Ishikawa (cell line): ENCODE results near the gene PIM2.

Source experiments
- CEBPB ChIP-seq: IDR thresholded peaks from 2 replicates; pipeline ENCODE4 v1.6.1; 2012
- CREB1 ChIP-seq: IDR thresholded peaks from 2 replicates; pipeline ENCODE4 v1.6.1; 2012; ENCODE audit warnings: low read depth
- EGR1 ChIP-seq: IDR thresholded peaks from 2 replicates; pipeline ENCODE4 v1.6.1; 2012
- EP300 ChIP-seq: IDR thresholded peaks from 2 replicates; pipeline ENCODE4 v1.6.1; 2012; ENCODE audit warnings: borderline replicate concordance
- FOXM1 ChIP-seq: IDR thresholded peaks from 2 replicates; pipeline ENCODE4 v1.6.1; 2012; ENCODE audit warnings: low read depth, borderline replicate concordance
- NFIC ChIP-seq: IDR thresholded peaks from 2 replicates; pipeline ENCODE4 v1.6.1; 2012
- RAD21 ChIP-seq: IDR thresholded peaks from 2 replicates; pipeline ENCODE4 v1.6.1; 2012; ENCODE audit warnings: low read depth
- TAF1 ChIP-seq: IDR thresholded peaks from 2 replicates; pipeline ENCODE4 v1.6.1; 2012; ENCODE audit warnings: low read depth, mild to moderate bottlenecking
- TCF12 ChIP-seq: IDR thresholded peaks from 2 replicates; pipeline ENCODE4 v1.6.1; 2012; ENCODE audit warnings: low read depth
- TEAD4 ChIP-seq: IDR thresholded peaks from 2 replicates; pipeline ENCODE4 v1.6.1; 2012
- YY1 ChIP-seq: IDR thresholded peaks from 2 replicates; pipeline ENCODE4 v1.6.1; 2012; ENCODE audit warnings: low read depth
- ZBTB7A ChIP-seq: IDR thresholded peaks from 2 replicates; pipeline ENCODE4 v1.6.1; 2012; ENCODE audit warnings: low read depth
- TF ChIP-seq, protein P1 (sequence below): IDR thresholded peaks from 2 replicates; pipeline ENCODE4 v1.6.1; 2012
- TF ChIP-seq, protein P2 (sequence below): IDR thresholded peaks from 2 replicates; pipeline ENCODE4 v1.6.1; 2012; ENCODE audit warnings: low read depth, mild to moderate bottlenecking
- TF ChIP-seq, protein P3 (sequence below): IDR thresholded peaks from 2 replicates; pipeline ENCODE4 v1.6.1; 2012

The PIM2 gene

DNA sequence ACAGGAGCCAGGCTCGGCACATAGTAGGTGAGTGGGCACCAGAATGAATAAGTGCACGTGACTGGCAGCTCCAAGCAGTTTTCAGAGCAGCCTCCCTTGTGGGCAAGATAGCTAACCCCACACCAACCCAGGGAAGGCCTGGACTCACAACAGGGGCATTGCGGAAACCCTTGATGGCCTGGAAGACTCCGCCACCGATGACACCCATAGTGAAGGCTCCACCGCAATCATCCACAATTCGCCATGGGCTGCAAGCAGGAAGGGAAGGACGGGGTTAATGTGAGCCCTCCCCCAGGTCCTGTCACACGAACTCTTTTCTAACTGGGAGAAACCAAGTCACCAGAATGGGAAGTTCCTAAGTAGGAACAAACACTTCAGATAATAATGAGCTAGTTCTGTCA is 22.2 kb downstream of the PIM2 start:
- no peak for TF ChIP-seq TAF1
- TF ChIP-seq, protein P1, sequence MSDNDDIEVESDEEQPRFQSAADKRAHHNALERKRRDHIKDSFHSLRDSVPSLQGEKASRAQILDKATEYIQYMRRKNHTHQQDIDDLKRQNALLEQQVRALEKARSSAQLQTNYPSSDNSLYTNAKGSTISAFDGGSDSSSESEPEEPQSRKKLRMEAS, result no peak
- TF ChIP-seq, protein P2, sequence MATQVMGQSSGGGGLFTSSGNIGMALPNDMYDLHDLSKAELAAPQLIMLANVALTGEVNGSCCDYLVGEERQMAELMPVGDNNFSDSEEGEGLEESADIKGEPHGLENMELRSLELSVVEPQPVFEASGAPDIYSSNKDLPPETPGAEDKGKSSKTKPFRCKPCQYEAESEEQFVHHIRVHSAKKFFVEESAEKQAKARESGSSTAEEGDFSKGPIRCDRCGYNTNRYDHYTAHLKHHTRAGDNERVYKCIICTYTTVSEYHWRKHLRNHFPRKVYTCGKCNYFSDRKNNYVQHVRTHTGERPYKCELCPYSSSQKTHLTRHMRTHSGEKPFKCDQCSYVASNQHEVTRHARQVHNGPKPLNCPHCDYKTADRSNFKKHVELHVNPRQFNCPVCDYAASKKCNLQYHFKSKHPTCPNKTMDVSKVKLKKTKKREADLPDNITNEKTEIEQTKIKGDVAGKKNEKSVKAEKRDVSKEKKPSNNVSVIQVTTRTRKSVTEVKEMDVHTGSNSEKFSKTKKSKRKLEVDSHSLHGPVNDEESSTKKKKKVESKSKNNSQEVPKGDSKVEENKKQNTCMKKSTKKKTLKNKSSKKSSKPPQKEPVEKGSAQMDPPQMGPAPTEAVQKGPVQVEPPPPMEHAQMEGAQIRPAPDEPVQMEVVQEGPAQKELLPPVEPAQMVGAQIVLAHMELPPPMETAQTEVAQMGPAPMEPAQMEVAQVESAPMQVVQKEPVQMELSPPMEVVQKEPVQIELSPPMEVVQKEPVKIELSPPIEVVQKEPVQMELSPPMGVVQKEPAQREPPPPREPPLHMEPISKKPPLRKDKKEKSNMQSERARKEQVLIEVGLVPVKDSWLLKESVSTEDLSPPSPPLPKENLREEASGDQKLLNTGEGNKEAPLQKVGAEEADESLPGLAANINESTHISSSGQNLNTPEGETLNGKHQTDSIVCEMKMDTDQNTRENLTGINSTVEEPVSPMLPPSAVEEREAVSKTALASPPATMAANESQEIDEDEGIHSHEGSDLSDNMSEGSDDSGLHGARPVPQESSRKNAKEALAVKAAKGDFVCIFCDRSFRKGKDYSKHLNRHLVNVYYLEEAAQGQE, result no peak

DNA sequence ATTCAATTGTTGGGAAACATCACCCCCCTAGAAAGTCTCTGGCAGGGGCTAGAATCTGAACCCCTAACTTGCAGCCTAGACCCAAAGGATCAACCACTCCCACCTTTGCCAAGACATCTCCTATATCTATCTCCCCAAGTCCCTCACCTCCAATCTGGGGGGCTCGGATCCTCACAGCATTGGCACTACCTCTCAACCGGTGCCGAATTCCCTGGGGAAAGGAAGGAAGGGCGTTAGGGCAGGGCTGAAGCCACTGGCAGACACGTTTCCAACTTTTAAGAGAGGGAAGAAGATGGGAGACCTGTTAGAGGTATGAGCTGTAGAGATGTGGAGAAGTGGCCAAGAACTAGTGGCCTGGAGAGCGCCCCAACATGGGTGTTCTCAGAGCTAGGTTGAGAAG is 23.9 kb downstream of the PIM2 start:
- TF ChIP-seq CREB1, result no peak
- TF ChIP-seq TAF1, result no peak
- TF ChIP-seq YY1, result no peak
- no peak for TF ChIP-seq NFIC
- no peak for TF ChIP-seq FOXM1
- no peak for TF ChIP-seq EP300
- TF ChIP-seq EGR1, result no peak
- no peak for TF ChIP-seq RAD21
- TF ChIP-seq, protein P3, sequence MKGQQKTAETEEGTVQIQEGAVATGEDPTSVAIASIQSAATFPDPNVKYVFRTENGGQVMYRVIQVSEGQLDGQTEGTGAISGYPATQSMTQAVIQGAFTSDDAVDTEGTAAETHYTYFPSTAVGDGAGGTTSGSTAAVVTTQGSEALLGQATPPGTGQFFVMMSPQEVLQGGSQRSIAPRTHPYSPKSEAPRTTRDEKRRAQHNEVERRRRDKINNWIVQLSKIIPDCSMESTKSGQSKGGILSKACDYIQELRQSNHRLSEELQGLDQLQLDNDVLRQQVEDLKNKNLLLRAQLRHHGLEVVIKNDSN, result no peak
- TF ChIP-seq ZBTB7A, result no peak
- no peak for TF ChIP-seq TCF12

DNA sequence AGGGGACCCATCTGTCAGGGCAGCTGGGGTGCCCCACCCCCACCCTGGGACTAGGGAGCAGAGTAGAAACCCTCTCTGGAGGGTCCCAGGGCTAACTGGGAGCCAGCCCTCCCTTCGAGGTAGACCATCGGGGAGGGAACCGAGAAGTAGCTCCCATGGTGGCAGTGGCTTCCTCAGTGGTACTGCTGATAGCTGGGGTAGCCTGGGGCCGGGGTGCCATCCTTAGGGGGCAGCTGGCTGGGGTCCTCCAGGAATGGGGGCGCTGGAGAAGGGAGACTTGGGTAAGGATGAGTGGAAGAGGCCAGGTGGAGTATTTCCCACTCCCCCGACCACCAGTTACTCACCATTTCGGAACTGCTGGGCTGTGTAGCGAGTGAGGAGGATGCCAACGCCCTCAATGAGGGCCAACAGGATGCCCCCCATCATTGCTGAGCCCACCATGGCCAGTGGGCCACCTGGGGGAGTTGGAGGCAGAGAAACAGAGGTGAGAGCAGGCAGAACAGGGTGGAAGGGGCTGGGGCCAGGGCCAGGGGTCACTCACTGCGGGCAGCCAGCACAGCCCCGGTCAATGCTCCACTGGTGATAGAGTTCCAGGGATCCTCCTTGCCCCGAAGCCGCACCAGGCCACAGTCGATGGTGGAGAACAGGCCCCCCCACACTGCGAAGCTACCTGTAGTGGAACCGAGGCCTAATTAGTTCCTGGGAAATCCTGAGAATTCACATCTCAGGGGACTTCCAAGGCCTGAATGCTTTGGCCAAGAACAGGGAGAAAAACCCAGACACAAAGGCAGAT is 25.1 kb downstream of the PIM2 start:
- TF ChIP-seq FOXM1 (no peak), YY1 (no peak), EGR1 (no peak), CREB1 (no peak), TEAD4 (no peak), TAF1 (no peak), ZBTB7A (no peak), CEBPB (no peak), RAD21 (no peak), TCF12 (no peak), EP300 (no peak)
- TF ChIP-seq, protein P3, result no peak
- TF ChIP-seq, protein P1, result no peak

DNA sequence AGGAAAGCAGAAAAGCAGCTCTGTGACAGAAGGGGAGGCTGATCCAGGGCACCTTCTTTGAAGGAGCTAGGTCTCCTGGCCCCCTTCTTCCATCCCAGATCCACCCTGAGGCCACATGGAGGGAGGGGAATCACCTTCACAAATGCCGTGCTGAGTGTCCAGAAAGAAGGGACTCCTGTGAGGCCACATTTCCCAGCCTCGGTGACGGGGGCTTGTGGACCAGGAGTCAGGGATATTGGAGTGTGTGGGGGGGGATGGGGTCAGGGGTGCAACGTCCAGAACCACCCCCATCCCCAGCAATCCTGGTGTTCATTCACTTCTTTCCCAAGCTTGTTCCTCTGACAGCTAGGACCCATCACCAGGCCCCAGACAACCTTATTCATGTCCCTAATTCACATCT is 25.9 kb downstream of the PIM2 start:
- TF ChIP-seq RAD21 (no peak), CREB1 (no peak), TAF1 (no peak)
- TF ChIP-seq, protein P3, result no peak

DNA sequence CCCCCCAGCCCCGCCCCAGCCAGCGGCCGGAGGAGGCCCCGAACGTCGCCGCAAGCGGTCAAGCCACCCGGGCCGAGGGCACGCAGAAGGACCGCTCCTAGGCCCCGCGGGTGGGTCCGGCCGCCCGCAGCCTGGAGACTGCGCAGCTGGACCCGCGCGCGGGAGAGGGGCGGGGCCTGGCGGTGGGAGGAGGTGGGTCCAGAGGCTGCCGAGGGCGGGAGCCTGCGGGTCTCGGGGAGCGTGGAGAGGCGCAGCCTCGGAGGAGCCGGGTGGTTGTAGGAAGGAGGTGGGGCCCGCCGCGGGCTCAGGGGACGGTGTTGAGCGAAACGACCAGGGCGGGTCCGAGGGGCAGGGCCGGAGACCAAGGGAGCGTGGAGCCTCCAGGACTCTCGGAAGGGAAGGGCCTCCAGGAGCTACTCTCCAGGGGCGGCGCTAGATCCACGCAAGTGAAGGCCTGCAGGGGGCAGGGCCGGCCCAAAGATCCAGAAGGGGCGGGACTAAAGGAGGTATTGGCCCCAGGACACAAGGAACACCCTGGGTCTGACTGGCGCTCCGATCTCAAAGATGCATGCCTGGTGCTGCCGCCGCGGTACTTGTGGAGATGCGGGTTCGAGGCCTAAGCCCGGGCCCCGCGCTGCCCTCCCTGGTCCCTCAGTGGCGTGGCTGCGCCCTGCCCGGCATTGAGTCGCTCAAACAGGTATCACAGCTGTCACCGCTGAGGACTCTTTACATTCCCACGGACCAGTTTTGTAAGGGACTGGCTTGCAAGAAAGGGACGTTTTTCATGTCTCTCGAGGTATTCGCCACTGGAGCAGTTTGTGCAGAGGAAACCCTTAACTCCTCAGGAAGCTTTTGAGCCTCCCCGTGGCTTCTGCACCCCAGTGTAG is 27.2 kb downstream of the PIM2 start:
- TF ChIP-seq RAD21 (peak; percentile 37; the same call in 1 of the 2 replicates), TAF1 (no peak), TCF12 (no peak), ZBTB7A (no peak), YY1 (no peak), CEBPB (no peak), EGR1 (no peak), NFIC (no peak), EP300 (0 out of 2 replicates have a peak, but pooled peaks have one; percentile 23)
- TF ChIP-seq, protein P1, result peak; percentile 37; the same call in 1 of the 2 replicates

DNA sequence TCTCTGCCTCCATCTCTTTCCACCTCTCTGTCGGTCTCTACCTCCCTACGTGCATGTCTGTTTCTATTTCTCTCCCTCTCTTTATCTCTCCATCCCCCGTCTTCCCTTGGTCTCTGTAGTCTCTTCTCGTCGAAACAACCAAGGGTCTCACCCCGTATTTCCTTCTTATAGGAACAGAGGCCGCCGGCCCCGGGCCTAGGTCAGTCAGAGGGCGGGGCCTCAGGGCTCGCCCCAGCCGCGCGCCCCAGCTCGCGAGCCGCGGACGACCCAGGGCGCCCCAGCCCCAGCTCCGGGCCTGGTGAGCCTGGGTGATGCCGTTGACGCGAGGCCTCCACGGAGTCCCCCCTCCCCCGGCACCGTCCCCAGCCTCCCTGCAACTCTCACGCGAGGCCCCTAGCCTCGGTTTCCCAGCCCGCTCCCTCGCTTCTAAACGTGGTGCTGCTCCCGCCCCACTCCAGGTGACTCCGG is 27.9 kb downstream of the PIM2 start:
- TF ChIP-seq TCF12 (no peak), RAD21 (no peak), TAF1 (no peak), ZBTB7A (no peak), CEBPB (no peak), CREB1 (no peak), FOXM1 (no peak), EGR1 (no peak), EP300 (no peak), TEAD4 (no peak), YY1 (no peak), NFIC (no peak)
- TF ChIP-seq, protein P2, result no peak
- TF ChIP-seq, protein P3, result no peak
- TF ChIP-seq, protein P1, result no peak
